Measurements from ENCODE around the gene ST6GALNAC2.

Gene ST6GALNAC2

DNA sequence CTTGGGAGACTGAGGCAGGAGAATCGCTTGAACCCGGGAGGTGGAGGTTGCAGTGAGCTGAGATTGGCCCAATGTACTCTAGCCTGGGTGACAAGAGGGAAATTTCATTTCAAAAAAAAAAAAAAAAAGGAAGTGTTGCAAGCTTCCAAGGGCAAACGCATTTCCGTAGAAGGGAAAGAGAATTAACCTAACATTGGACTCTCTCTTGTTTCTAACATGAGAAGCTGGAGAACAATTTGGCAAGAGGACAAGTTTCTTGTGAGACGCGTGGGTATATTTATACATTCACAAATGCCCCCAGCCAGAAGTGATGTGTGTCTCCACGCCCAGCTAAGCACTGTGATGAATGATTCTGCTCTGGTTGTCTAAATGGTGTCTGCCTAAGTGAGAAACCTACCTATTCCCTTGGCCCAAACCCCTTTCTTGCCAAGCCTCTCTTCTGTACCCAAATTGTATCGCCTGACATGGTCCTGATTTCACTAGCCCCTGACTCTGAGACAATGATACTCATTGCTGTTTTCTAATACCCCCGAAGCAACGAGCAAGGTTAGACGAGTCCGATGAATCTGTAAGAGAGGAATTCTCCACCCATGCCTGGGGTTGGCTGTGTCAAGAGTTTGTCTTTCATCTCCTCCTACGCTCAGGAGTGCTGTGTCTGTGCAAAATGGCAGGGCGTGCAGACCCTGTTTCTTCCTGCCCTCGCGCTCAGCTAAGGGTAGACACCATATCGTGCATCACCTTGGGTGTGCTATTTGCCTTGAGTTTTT is 14.2 kb upstream of the ST6GALNAC2 start:
- peak; percentile 87 to 98 (median 95) for DNase-seq

DNA sequence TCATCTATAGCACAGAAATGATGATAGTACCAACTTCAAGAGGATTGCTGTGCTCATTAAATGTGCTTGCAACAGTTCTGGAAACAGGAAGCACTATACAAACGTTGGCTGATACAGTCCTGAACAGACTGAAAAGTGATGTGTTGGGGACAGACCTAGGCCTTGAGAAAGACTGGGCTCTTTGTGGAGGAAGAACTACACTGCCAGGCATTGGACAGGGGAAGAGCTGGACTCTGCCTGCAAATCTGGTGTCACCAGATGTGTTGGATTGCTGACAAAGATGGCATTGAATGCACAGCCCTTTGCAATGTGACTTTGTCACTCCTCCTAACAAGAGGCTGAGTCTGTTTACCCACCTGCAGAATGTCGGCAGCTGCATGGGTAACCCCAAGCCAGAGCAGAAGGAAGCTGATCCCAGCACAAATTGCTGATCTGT is 12.4 kb upstream of the ST6GALNAC2 start:
- DNase-seq, result peak; percentile 89 to 99 (median 96)

DNA sequence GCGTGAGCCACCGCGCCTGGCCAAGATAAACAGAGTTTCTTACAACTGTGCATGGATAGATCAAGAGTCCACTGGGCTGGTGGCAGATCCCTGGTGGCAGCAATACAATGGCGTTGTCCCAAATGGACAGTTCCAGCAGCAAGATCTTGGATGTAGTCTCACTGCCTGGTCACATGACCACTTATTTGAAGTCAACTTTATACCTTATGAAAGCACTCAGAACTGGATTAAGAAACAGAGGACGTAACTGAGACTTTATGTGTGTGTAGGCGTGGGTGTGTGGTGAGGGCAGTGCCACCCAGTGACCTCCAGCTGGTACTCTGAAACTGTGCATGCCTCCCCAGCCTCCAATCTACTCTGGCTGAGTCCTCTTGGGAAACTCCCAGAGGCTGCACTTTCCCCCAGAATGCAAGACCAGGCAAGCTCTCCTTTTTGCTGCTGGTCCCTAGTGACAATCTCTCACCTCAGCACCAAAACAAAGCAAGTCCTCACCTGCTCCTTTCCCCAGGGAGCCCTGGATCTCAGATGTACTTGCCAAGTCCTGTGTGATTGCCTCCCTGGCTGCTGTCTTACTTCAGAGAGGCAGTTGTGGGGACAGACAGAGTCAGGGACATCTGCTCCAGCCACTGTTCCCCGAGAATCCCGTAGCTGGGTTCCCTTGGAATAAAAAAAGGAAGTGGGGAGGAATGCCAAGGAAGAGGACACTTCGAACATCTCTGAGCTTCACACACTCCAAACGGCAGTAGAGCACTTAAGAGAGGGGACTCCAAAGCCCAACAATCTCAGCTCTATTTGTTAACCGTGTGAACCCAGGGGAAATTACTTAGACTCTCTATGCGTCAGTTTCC is 11.7 kb upstream of the ST6GALNAC2 start:
- peak; percentile 93 to 94 (median 94) for DNase-seq

DNA sequence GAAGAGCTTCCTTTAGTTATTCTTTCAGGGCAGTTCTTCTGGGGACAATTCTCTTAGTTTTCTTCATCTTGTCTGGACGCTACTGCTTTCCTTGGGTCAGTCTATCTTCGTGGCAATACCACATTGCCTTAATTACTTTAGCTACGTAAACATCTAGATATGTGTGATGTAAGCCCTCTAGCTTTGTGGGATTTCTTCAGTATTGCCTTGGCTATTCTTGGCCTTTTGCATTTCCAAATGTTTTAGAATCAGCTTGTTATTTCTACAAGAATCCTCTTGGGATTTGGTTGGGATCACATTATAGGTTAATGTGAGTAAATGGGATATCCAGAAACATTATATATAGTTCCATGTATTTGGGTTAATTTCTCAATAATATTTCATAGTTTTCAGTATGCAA is 9.0 kb upstream of the ST6GALNAC2 start:
- no peak for DNase-seq

DNA sequence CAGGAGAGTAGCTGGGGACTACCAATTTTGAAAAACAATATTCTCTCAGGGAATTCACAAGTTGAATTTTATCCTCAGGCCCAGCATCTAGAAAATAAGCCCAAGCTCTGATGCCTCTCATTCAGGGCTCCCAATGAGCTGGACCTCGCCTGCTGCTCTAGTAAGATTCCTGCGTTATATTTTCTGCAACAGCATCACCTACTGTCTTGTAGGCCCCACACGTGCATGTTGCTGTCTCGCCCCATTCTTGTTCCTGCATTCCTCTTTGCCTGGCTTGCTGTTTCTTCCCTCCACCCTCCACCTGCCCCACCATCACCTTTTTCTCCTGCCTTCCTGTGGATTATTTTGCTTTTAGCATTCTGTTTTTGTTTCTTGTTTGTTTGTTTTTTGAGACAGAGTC is 8.3 kb upstream of the ST6GALNAC2 start:
- no peak for DNase-seq

DNA sequence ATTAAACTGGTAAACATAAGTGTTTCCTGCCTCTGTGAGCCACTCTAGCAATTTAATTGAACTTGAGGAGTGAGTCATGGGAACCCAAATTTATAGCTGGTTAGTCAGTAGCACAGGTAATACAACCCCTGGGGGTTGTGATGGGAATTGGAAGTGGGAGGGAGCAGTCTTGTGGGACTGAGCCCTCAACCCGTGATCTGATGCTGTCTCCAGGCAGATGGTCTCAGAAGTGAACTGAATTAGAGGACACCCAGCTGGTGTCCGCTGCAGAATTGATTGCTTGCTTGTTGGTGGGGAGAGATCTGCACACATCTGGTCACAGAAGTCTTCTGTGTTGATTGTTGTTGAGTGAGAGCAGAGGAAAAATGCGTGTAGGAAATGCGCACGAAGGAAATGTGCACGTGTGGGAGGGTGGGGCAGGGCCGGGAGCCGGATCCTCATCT is 7.7 kb upstream of the ST6GALNAC2 start:
- DNase-seq, result no peak

DNA sequence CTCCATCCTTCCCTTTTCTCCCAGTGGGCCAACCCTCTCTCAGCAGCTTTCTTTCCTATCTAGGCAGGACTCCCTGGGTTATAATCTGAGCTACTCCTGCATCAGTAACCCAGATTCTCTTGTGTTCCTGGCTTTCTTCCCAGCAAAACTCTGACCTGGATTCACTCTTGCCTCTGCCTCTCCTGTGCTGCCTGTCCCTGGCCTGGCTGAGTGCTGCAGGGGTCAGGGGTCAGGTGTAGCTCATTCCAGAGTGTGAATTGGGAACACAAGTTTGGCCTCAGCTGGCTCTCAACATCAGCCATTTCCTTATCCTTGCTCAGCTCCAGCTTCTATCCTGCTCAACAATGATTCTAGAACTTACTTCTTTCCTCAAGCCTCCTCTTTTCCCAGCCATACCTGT is 2.5 kb upstream of the ST6GALNAC2 start:
- no peak for DNase-seq

DNA sequence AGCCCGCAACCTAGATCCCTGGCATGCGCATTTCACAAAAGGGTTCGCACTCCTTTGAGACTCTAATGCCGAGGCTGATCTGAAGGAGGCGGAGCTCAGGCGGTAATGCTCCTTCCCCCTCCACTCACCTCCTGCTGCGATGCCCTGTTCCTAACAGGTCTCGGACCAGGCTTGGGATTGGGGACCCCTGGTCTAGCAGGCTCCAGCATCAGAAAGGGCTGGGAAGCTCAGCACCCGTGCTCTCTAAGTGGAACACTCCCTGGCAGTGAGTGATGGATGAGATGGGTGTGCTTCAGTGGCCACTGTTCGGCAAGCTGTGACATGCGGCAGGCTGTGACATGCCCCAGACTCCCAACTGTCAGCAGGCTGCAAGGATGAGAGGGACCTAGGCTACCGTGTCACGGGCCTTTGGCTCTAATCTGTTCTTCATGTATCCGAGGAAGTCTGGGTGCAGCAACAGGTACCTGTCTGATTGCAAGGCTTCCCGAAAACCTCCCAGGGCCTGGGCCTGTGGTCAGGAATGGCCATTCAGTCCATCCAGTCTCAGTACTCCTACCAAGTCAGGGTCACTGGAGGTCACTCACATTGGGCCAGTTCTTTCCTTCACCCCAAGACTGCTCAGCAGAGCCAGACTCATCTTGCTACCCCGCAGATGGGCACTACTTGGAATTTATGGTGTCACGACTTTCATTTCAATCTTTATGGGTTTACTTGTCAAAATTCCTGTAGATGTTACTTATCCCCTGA is 1.3 kb upstream of the ST6GALNAC2 start:
- DNase-seq, result no peak

DNA sequence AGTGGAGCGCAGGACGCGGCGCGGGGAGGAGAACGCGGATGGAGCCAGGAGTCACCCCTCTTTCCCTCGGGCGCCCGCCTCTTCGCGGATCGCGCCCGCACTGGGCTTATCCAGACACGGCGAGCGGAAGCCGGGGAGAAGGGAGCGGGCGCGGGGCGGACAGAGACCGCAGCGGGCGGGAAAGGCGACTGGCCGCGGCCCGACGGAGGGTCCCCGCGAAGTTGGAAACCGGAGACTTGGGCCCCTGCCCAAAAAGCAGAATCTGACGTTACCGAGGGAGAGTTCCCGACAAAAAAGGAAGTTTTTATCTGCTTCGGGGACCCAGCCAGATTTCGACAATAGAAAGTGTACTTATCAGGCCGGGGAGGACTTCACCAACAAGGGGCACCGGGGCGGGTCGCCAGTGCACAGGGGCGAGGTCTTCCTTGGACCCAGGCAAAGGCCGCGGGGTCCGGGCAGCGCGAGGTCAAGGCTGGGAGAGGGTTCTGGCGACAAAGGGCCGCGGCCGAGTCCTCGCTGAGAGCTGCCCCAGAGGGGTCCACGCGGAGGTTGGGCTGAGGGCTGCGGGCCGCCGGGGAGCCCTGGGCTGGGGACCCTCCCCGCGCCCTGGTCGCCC is 519 bp downstream of the ST6GALNAC2 start:
- peak; percentile 51 to 74 (median 59) for DNase-seq

DNA sequence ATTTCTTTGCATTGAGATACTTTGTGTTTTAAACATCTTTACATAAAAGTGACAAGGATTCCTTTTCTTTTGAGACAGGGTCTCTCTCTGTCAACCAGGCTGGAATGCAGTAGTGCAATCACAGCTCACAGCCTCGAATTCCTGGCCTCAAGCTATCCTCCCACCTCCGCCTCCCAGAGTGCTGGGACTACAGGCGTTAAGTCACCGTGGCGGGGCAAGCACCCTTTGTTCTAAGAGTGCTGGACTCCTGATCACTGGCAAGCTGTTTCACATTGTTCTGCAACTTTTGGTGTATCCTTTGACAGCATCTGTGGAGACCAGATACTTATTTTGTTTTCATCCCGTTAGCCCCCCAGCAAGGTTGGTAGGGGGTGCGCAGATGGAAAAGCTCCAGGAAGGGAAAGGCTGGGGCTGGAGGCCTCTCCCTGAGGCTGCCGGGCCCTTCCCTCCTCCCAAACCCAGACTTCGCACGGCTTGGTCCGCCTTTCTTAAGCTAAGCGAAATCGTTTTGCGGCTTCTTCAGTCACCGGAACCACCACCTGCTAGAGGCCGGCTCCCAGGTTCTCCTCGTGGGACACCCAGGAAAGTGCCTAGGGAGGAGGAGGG is 1.1 kb downstream of the ST6GALNAC2 start:
- DNase-seq, result no peak

DNA sequence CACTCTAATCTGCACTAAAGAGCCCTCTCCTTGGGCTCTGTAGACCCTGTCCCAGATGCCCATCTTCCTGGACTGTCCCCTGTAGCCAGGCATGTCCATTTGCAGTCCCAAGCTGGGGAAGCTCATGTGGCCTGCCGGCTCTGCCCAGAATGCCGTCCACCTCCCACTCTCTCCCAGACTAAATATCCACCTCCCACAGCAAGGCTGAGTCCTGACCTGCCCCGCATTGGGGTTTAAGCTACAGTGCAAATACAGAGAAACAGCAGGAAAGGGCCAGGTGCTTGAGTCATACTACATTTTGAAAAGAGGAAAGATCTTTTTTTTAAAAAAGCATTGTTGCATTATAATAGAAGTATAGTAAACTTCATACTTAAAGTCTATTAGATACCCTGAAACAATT is 3.0 kb downstream of the ST6GALNAC2 start:
- DNase-seq, result no peak

DNA sequence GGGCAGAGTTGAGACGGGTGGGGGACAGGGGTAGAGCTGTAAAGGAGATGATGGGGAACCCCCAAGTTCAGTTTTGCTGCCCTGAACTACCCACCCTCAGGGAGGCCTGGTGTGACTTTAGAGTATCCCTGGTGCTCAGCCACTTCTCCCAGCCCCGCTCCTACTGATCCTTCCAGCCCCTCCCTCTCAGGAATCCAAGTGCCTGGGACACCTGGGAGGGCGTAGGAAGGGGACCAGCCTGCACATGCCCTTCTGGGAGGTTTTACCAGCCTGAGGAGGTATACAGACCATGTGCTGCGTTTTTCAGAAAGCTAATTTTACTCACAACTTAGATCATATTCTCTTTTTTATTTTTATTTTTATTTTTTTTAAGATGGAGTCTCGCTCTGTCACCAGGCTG is 4.1 kb downstream of the ST6GALNAC2 start:
- no peak for DNase-seq

DNA sequence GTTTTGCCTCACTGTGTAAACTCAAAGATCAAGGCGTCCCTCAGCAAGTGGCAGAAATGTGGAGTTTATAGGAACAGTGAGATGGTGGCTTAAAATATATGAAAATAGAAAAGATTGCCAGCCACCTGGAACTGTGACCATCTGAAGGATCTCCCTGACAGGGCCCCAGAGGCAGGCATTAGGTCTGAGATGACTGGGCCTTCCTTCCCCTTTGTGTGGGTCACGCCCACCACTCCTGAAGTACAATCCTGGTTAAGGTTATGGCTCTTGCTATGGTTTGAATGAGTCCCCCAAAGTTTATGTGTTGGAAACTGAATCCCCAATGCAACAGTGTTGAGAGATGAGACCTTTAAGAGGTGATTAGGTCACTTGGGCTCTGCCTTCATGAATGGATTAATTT is 6.4 kb downstream of the ST6GALNAC2 start:
- peak; percentile 49 to 67 (median 50) for DNase-seq

DNA sequence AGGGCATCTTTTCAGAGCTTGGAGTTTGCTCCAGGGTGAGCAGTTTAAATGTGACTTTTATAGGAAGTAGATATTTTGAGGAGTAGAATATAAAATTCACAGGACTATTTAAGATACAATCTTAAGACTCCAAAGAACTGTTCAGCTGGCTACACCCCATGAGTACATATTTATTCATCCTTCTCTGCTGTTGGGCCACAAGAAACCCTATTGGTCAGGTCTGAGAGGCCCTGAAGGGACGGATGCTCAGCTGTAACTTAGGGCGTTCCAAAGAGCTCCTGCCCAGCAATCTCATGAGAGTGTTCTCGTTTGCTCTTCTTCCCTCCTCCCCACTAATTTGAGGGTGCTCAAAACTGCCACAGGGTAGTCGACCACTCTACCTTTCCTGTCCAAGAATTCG is 7.3 kb downstream of the ST6GALNAC2 start:
- no peak for DNase-seq

DNA sequence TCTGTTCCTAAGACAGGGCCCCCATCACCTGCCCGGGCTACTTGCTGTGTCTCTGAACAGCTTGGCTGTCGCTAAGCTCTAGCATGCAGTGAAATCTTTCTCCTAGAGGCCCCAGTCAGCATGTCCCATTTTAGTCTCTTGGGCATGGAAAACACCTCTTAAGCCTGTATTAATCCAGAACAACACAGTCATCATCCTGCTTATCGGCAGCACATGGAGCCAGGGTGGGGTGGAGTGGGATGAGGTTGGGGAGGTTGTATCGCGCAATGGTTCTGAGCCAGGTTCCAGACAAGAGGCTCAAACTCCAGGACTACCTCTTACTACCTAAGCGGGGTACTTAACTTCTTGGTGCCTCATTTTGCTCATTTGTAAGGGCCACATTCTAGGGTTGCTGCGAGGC is 7.8 kb downstream of the ST6GALNAC2 start:
- no peak for DNase-seq

DNA sequence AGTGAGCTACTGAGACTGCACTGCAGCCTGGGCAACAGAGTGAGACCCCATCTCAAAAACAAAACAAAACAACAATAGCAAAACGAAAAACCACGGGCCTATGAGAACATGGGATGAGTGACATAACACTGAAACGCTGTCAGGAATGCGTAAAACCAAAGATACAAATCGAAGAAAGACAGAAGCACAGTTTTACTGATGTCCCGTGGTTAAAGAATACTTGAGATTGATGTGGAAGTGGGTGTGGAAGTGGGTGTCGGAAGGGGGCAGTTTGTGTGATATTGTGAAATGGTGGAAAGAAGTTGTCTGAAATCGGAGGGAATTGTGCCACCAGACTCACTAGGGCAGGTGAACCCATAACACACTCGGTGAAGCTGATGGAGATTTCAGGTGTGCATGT is 9.5 kb downstream of the ST6GALNAC2 start:
- peak in 1 of 3 donors; percentile 22 for DNase-seq

DNA sequence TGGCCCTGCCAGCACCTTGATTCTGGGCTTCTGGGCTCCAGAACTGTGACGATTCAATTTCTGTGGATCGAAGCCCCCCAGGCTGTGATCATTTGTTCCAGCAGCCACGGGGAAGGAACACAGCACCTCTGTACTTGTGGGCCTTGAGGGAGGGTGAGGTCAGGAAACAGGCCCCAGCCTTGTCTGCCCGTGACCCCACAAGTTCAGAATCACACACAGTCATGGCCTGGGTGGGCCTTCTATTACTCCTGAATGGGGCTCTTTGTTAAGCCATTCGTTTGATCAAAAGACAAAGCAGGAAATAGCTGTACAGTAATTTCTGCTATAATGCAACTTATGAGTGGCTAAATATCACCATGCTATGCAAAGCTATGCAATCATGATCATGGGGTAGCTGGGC is 10.1 kb downstream of the ST6GALNAC2 start:
- no peak for DNase-seq

DNA sequence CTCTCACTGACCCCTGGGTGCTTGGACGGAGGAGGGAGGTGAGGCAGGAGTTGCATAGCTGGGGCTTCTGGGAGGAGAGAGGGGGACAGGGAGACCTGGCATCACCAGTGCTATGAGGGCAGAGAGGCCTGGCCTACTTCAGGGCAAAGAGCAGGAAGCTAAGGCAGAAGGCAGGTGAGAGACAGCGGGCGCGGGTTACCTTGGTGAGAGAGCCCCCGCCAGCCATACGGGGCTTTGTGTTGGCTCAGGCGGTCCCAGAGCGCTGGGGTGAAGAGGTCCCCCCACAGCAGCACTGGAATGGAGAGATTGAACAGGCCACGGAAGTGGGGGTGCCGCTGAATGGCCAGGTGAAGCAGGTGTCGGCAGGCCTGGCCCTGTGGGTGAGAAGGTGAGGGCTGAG is 11.5 kb downstream of the ST6GALNAC2 start:
- no peak for DNase-seq

DNA sequence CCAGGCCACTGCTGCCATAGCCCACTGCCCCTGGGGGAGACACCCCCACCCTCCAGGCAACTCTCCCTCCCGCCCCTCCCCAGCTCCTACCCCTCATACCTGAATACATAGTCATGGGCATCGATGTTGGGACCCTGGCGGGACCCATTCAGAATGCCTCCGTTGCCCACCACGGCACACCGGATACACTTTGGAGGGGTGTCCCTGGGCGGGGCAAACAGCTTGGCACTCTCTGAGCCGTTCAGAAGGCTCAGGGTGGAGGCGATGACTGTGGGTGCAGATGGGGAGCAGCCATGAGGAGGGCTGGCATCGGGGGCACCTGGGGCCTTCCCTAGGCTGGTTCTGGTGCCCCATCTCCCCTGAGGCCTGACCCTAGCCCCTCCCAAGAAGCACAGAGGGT is 12.6 kb downstream of the ST6GALNAC2 start:
- no peak for DNase-seq

DNA sequence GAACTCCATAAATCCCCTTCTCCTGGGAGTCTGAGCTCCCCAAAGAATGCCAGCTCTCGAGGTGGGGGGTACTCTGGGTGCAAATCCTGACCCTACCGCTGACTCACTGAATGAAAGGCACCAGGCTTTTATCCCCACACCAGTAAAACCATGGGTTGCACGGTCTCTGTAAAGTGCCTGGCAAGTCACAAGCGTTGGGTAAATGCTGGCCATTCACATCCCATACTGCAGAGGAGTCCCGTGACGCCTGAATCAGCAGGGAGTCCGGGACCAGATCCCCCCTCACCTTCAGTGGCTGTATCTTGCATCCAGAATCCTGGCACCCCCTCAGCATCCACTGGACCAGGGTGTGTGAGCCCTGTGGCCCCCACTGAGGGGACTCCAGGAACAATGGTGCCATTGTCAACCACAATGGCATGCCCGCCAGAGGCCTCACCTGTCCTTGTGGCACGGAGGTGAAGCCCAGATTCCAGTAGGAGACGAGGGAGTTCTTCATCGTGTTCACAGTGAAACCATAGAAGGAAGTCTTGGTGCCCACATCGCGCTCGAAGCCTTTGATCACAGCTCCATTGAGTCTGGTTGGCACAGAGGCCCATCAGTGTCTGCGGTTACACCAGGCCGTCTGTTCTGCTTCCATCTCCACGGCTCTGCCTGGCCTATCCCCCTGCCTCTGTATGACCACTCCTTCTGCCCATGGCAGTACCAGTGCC is 13.3 kb downstream of the ST6GALNAC2 start:
- no peak for DNase-seq

DNA sequence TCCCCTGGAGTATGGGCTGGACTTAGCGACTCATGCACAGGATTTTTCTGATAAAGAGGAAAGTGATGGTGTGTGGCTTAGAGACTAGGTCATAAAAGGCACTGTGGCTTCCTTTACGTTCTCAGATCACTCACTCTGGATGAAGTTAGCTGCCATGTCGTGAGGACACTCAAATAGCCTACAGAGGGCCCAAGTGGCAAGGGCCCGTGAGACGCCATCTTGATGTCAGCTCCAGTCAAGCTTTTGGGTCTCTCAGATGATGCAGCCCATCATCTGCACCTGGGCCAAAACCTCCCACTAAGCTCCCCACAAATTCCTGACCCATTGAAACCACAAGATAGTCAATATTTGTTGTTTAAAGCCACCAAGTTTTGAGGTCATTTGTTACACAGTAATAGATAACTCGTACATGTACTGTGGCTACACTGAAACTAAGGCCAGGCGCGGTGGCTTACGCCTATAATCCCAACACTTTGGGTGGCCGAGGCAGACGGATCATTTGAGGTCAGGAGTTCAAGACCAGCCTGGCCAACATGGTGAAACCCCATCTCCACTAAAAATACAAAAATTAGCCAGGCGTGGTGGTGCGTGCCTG is 14.7 kb downstream of the ST6GALNAC2 start:
- DNase-seq, result no peak
